Transverse colon (tissue), 4 donors: ENCODE measurements around the gene AFAP1L2.

Experiments used
- POLR2AphosphoS5 ChIP-seq, 3 donors: sonication (generic); formaldehyde crosslinking; IDR thresholded peaks; one replicate each; pipeline ENCODE4 v1.6.1; 2016; ENCODE audit warnings: antibody characterized with exemption in 3 of 3
- TF ChIP-seq, protein P1 (sequence below), 5 experiments: fragments of 200-600 bp in 3 of 5; fragments of 450-650 bp in 2 of 5; sonication (generic) in 3 of 5; IDR thresholded peaks; 1 replicate in 2 of 5; 2 replicates in 3 of 5; pipeline ENCODE4 v1.5.1; 2016 to 2017; ENCODE audit warnings: antibody characterized with exemption in 5 of 5, inconsistent platforms in 3 of 5, mild to moderate bottlenecking in 2 of 5, moderate library complexity in 1 of 5

DNA sequence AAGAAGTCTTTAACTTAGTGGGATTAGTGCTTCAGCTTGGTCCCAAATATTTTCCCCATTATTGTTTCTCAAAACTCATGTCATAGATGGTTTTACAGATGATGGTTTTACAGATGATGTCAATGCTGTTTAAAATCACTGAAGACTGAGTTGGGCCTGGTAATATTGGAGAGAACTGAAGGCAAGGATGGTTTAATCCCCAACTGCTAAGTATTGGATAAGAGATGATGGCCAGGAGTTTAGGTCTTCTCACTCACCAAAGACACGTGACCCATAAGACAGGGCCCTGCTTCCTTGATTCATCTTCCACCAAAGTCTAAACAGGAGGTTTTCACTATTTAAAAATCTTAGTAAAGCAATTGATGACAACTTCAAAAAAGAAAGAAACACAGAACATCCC lies 108.9 kb downstream of the AFAP1L2 start:
- TF ChIP-seq POLR2AphosphoS5 (IDR thresholded peaks at IDR 0.05) = no peak
- TF ChIP-seq, protein P1, sequence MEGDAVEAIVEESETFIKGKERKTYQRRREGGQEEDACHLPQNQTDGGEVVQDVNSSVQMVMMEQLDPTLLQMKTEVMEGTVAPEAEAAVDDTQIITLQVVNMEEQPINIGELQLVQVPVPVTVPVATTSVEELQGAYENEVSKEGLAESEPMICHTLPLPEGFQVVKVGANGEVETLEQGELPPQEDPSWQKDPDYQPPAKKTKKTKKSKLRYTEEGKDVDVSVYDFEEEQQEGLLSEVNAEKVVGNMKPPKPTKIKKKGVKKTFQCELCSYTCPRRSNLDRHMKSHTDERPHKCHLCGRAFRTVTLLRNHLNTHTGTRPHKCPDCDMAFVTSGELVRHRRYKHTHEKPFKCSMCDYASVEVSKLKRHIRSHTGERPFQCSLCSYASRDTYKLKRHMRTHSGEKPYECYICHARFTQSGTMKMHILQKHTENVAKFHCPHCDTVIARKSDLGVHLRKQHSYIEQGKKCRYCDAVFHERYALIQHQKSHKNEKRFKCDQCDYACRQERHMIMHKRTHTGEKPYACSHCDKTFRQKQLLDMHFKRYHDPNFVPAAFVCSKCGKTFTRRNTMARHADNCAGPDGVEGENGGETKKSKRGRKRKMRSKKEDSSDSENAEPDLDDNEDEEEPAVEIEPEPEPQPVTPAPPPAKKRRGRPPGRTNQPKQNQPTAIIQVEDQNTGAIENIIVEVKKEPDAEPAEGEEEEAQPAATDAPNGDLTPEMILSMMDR (IDR thresholded peaks at IDR 0.05) = no peak
